SU-DHL-6 (cell line): ENCODE data around the gene FOXP4.

Experiments
- H2AFZ ChIP-seq: fragments of 200-600 bp; sonication (generic); 2 replicates; pipeline ENCODE4 v1.6.1; 2014; ENCODE audit warnings: low read depth, mild to moderate bottlenecking, moderate library complexity, mixed read lengths, antibody characterized with exemption, low read length; ENCODE audit not compliant: severe bottlenecking
- H3F3A ChIP-seq: fragments of 200-600 bp; shearing (Covaris generic); 2 replicates; pipeline ENCODE4 v1.6.0; 2016; ENCODE audit warnings: antibody characterized with exemption, mild to moderate bottlenecking; ENCODE audit not compliant: insufficient read depth
- H3K27ac ChIP-seq: fragments of 200-600 bp; sonication (generic); 2 replicates; pipeline ENCODE4 v1.5.1; 2016; ENCODE audit warnings: low read depth, mild to moderate bottlenecking, low read length, moderate library complexity, mixed read lengths
- H3K27me3 ChIP-seq: fragments of 200-600 bp; sonication (generic), shearing (Covaris generic); 2 replicates; pipeline ENCODE4 v1.6.0; 2014; ENCODE audit warnings: mild to moderate bottlenecking, low read length
- H3K36me3 ChIP-seq: fragments of 200-600 bp; sonication (generic); 2 replicates; pipeline ENCODE4 v1.6.1; 2014; ENCODE audit warnings: mild to moderate bottlenecking, low read length, mixed read lengths
- H3K4me2 ChIP-seq: fragments of 300-600, 200-600 bp; shearing (Covaris generic), sonication (generic); 2 replicates; pipeline ENCODE4 v1.6.0; 2014; ENCODE audit warnings: low read length, low read depth, mild to moderate bottlenecking; ENCODE audit not compliant: poor library complexity, severe bottlenecking
- H3K4me3 ChIP-seq: fragments of 200-600 bp; sonication (generic); 2 replicates; pipeline ENCODE4 v1.5.1; 2014; ENCODE audit warnings: antibody characterized with exemption, low read length, mild to moderate bottlenecking, mixed read lengths; ENCODE audit not compliant: insufficient read depth, poor library complexity, severe bottlenecking
- H3K79me2 ChIP-seq: fragments of 200-600 bp; sonication (generic); 2 replicates; pipeline ENCODE4 v1.6.1; 2014; ENCODE audit warnings: mild to moderate bottlenecking, low read length, moderate library complexity; ENCODE audit not compliant: insufficient read depth
- H3K9ac ChIP-seq: fragments of 200-600 bp; sonication (generic); 2 replicates; pipeline ENCODE4 v1.7.0; 2014; ENCODE audit warnings: mild to moderate bottlenecking, low read length
- H3K9me2 ChIP-seq: fragments of 200-600 bp; sonication (generic); replicated peaks from 2 replicates; pipeline ENCODE4 v1.6.1; 2014; ENCODE audit warnings: low read length; ENCODE audit not compliant: insufficient read depth
- H3K9me3 ChIP-seq: fragments of 200-600 bp; sonication (generic); 2 replicates; pipeline ENCODE4 v1.6.1; 2014; ENCODE audit warnings: low read length, mixed read lengths; ENCODE audit not compliant: insufficient read depth
- H4K20me1 ChIP-seq: fragments of 200-600 bp; sonication (generic); 2 replicates; pipeline ENCODE4 v1.6.1; 2014; ENCODE audit warnings: low read depth, mild to moderate bottlenecking, antibody characterized with exemption, low read length, moderate library complexity, mixed read lengths
- EZH2phosphoT487 ChIP-seq: fragments of 200-600 bp; sonication (generic), shearing (Covaris generic); conservative IDR thresholded peaks from 2 replicates; pipeline ENCODE4 v1.6.1; 2018; ENCODE audit warnings: mild to moderate bottlenecking, antibody characterized with exemption, low read length, moderate library complexity, mixed read lengths
- TF ChIP-seq, protein P1 (sequence below): fragments of 200-600 bp; sonication (generic); IDR thresholded peaks from one replicate; pipeline ENCODE4 v1.5.1; 2017; ENCODE audit warnings: antibody characterized with exemption, mild to moderate bottlenecking, low read length, moderate library complexity; ENCODE audit not compliant: insufficient read depth, poor library complexity, severe bottlenecking

Gene FOXP4

DNA sequence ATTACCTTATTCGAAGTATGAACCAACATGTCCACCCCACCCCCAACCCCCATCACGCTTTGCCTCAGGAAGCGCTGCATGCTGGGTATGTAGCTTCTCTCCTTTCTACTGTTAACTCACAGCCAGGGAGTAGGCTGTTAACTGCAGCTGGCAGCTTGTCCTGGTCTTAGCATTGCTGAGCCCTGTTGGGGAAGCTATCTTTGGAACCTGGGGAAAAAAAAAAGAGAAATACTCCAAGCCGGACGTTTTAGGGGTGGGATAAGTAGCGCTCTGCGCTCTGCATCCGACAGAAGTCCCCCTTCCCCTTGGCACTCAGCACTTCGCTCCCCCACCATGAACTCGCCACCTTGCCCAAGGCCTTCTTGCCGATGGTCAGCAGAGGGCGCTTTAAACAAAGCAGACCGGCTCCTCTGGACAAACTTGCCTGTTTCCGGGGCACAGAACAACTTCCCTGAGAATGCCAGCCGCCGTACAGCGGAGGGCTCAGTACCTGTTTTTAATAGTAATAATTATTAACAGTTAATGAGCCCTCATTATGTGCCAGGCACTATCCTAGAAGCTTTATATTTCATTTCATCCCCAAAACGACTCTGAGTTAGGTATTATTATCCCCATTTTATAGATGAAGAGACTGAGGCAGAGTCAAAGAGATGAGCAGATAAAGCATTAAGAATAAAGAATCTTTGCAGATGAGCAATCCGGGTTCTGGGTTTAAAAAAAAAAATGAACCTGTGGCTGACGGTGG, 56.9 kb downstream of the FOXP4 start:
- no peaks in the 10 kb centered on the region for H3K9me2 ChIP-seq
- H4K20me1 ChIP-seq = no peaks in the 10 kb centered on the region
- no peaks in the 10 kb centered on the region for H3K27me3 ChIP-seq
- no peaks in the 10 kb centered on the region for H3K36me3 ChIP-seq
- no peaks in the 10 kb centered on the region for H3F3A ChIP-seq
- H3K79me2 ChIP-seq = no peaks in the 10 kb centered on the region
- H3K4me2 ChIP-seq = peak overlapping the region; percentile 19
- no peak overlapping the region; the same call in 1 of the 2 replicates for H3K9ac ChIP-seq
- no peak overlapping the region for H3K27ac ChIP-seq
- no peaks in the 10 kb centered on the region for H3K9me3 ChIP-seq
- no peak overlapping the region for H3K4me3 ChIP-seq
- H2AFZ ChIP-seq = peak overlapping the region; percentile 47
- TF ChIP-seq, protein P1, sequence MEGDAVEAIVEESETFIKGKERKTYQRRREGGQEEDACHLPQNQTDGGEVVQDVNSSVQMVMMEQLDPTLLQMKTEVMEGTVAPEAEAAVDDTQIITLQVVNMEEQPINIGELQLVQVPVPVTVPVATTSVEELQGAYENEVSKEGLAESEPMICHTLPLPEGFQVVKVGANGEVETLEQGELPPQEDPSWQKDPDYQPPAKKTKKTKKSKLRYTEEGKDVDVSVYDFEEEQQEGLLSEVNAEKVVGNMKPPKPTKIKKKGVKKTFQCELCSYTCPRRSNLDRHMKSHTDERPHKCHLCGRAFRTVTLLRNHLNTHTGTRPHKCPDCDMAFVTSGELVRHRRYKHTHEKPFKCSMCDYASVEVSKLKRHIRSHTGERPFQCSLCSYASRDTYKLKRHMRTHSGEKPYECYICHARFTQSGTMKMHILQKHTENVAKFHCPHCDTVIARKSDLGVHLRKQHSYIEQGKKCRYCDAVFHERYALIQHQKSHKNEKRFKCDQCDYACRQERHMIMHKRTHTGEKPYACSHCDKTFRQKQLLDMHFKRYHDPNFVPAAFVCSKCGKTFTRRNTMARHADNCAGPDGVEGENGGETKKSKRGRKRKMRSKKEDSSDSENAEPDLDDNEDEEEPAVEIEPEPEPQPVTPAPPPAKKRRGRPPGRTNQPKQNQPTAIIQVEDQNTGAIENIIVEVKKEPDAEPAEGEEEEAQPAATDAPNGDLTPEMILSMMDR = peak; percentile 99
- TF ChIP-seq EZH2phosphoT487 = no peak

DNA sequence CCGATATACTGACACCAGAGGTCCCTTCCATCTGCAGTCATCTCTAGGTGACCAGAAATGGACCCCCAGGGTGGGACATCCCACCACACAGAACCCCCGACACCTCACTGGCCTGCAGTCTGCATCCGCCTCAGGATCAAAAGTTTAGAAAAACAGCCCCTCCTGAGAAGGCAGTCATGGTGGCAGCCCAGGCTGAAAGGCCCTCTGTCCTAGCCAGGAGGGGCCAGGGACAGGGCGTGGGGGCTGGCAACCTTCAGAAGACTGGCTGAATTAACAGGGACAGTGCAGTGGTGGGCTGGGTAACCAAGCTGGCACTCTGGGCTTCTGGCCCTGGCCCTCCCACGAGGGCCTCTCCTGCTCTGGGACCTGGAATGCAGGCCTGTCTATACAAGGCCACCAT, 57.8 kb downstream of the FOXP4 start:
- Histone ChIP-seq H3K79me2 (no peaks in the 10 kb centered on the region), H3F3A (no peaks in the 10 kb centered on the region), H4K20me1 (no peaks in the 10 kb centered on the region), H3K9me2 (no peaks in the 10 kb centered on the region), H3K27ac (no peak overlapping the region), H3K9me3 (no peaks in the 10 kb centered on the region), H2AFZ (no peak overlapping the region), H3K4me2 (no peak overlapping the region), H3K36me3 (no peaks in the 10 kb centered on the region), H3K9ac (no peak overlapping the region), H3K4me3 (no peak overlapping the region), H3K27me3 (no peaks in the 10 kb centered on the region)
- TF ChIP-seq EZH2phosphoT487 = no peak
- TF ChIP-seq, protein P1 = no peak

DNA sequence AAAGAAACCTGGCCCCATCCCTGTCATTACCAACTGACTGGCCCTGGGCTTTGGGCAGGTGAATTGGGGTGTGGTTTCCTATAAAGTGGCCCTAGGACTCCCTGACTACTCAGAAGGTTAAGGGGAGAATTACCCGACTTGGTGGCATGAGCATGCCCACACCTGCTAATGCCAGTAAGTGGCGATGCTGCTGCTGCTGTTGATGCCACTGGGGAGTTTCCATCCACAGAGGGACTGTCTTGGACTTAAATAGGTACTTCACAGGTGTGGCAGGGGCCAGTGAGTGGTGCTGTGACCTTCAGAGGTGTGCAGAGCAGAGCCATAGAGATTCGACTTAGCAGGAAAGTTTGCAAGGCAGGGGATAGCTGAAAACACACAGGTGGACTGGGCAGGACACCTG, 59.5 kb downstream of the FOXP4 start:
- no peaks in the 10 kb centered on the region for H3K36me3 ChIP-seq
- H3K9me3 ChIP-seq = no peaks in the 10 kb centered on the region
- H3K4me2 ChIP-seq = no peak overlapping the region
- no peaks in the 10 kb centered on the region for H3K79me2 ChIP-seq
- no peak overlapping the region for H3K4me3 ChIP-seq
- no peaks in the 10 kb centered on the region for H4K20me1 ChIP-seq
- H3K27me3 ChIP-seq = no peaks in the 10 kb centered on the region
- no peaks in the 10 kb centered on the region for H3F3A ChIP-seq
- no peak overlapping the region for H3K9ac ChIP-seq
- H3K27ac ChIP-seq = no peak overlapping the region
- no peaks in the 10 kb centered on the region for H3K9me2 ChIP-seq
- no peak for TF ChIP-seq EZH2phosphoT487
- TF ChIP-seq, protein P1 = no peak
- no peak overlapping the region for H2AFZ ChIP-seq
